Endodermal cell (in vitro differentiated cells): ENCODE data around the gene CDH13. TPM values are rescaled to one million over a fixed set of nuclear protein-coding genes. Genes with fewer than 3 reads are reported as not detected.

Source experiments
- DNase-seq: peaks from one replicate; pipeline ENCODE4 v3.0.0-alpha.2; 2017
- H3K27ac ChIP-seq: 2 replicates; pipeline ENCODE4 v1.5.1; 2013; ENCODE audit warnings: mild to moderate bottlenecking, low read depth, low read length, moderate library complexity
- H3K27me3 ChIP-seq: 2 replicates; pipeline ENCODE4 v1.6.1; 2013; ENCODE audit warnings: mild to moderate bottlenecking, low read length, moderate library complexity; ENCODE audit not compliant: insufficient read depth, control insufficient read depth, poor library complexity, severe bottlenecking
- H3K36me3 ChIP-seq: 2 replicates; pipeline ENCODE4 v1.7.0; 2013; ENCODE audit warnings: mild to moderate bottlenecking, low read length, moderate library complexity; ENCODE audit not compliant: control insufficient read depth, insufficient read depth
- H3K4me1 ChIP-seq: one replicate; pipeline ENCODE4 v1.7.0; 2013; ENCODE audit warnings: low read length; ENCODE audit not compliant: control insufficient read depth, insufficient read depth
- H3K4me3 ChIP-seq: 2 replicates; pipeline ENCODE4 v1.5.1; 2013; ENCODE audit warnings: mild to moderate bottlenecking, low read length, moderate library complexity
- H3K9ac ChIP-seq: 2 replicates; pipeline ENCODE4 v1.6.1; 2013; ENCODE audit warnings: mild to moderate bottlenecking, low read length, moderate library complexity; ENCODE audit not compliant: poor library complexity, severe bottlenecking; ENCODE audit errors: extremely low read depth
- H3K9me3 ChIP-seq: 2 replicates; pipeline ENCODE4 v1.6.1; 2013; ENCODE audit warnings: mild to moderate bottlenecking, low read length, moderate library complexity; ENCODE audit not compliant: control insufficient read depth
- H3K27ac Mint-ChIP-seq: 2 replicates; pipeline ENCODE4 v1.8.0; 2020; ENCODE audit warnings: mixed read lengths
- H3K27me3 Mint-ChIP-seq: 2 replicates; pipeline ENCODE4 v1.8.0; 2021; ENCODE audit warnings: mild to moderate bottlenecking, mixed read lengths; ENCODE audit not compliant: insufficient read depth
- H3K36me3 Mint-ChIP-seq: 2 replicates; pipeline ENCODE4 v1.8.0; 2020; ENCODE audit warnings: low read depth, mixed read lengths
- H3K4me1 Mint-ChIP-seq: 2 replicates; pipeline ENCODE4 v1.8.0; 2020; ENCODE audit warnings: mixed read lengths
- H3K4me3 Mint-ChIP-seq: 2 replicates; pipeline ENCODE4 v1.8.0; 2020; ENCODE audit warnings: mild to moderate bottlenecking, moderate library complexity, mixed read lengths
- H3K9me3 Mint-ChIP-seq: 2 replicates; pipeline ENCODE4 v1.8.0; 2020; ENCODE audit warnings: mild to moderate bottlenecking, mixed read lengths
- WGBS, 2 experiments: methylation state at CpG; one replicate each; pipeline versions ENCODE4 v1.1.5 to v1.1.7; 2013; ENCODE audit warnings: missing lambda C conversion rate in 2 of 2, mixed read lengths in 1 of 2; ENCODE audit not compliant: insufficient coverage in 1 of 2, insufficient read length in 1 of 2; 5-methylcytosine and 5-hydroxymethylcytosine counted together
- total RNA-seq, 2 donors: library from RNA; stranded (reverse); fragmentation: NEBNext Ultra II Directional in 1 of 2; extraction: Animal tissue kit (Norgen Biotek cat#: 25700) in 1 of 2; gene quantifications; 2 replicates in 1 of 2; 3 replicates in 1 of 2; pipeline ENCODE4 v1.2.1, GENCODE V29; 2021
- TF ChIP-seq, protein P1 (sequence below): fragments of 200-600 bp; sonication (generic); conservative IDR thresholded peaks from 2 replicates; pipeline ENCODE4 v1.5.0; 2021; ENCODE audit warnings: antibody characterized with exemption, mild to moderate bottlenecking

The CDH13 gene
- total RNA-seq, 2 donors from 2014 or later, result 0.86 to 1.8 TPM

DNA sequence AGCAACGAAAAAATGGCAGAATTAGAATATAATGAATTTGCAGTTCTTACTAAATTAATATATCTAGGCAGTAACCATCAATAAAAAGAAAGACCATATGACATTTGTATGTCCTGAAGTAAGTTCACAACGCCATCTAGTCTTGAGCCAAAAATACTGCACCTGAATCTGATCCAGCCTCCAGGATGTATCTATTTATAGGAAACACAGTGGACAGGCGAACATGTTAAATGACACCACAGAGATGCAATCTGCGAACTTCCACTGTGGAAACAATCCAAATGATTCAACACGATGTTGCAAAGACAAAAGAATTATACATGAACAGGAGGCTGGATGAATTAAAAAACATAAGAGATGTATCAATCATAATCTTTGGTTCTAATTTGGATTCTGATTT lies 197.6 kb downstream of the CDH13 start:
- H3K36me3 Mint-ChIP-seq, result no peaks in the 10 kb centered on the region
- H3K27me3 ChIP-seq, result no peaks in the 10 kb centered on the region
- TF ChIP-seq, protein P1, sequence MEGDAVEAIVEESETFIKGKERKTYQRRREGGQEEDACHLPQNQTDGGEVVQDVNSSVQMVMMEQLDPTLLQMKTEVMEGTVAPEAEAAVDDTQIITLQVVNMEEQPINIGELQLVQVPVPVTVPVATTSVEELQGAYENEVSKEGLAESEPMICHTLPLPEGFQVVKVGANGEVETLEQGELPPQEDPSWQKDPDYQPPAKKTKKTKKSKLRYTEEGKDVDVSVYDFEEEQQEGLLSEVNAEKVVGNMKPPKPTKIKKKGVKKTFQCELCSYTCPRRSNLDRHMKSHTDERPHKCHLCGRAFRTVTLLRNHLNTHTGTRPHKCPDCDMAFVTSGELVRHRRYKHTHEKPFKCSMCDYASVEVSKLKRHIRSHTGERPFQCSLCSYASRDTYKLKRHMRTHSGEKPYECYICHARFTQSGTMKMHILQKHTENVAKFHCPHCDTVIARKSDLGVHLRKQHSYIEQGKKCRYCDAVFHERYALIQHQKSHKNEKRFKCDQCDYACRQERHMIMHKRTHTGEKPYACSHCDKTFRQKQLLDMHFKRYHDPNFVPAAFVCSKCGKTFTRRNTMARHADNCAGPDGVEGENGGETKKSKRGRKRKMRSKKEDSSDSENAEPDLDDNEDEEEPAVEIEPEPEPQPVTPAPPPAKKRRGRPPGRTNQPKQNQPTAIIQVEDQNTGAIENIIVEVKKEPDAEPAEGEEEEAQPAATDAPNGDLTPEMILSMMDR, result no peak
- no peak overlapping the region for H3K27ac ChIP-seq
- H3K36me3 ChIP-seq, result no peaks in the 10 kb centered on the region
- H3K9me3 ChIP-seq, result peaks cover 8% of the 10 kb centered on the region
- H3K4me1 ChIP-seq, result no peaks in the 10 kb centered on the region
- H3K27me3 Mint-ChIP-seq, result no peaks in the 10 kb centered on the region
- H3K4me3 ChIP-seq, result no peak overlapping the region
- 95 to 96% methylated on average over 4 to 5 of the region's 5 CpGs for WGBS, 2 experiments
- peaks cover 2% of the 10 kb centered on the region for H3K4me1 Mint-ChIP-seq
- no peak for DNase-seq
- no peak overlapping the region for H3K27ac Mint-ChIP-seq
- no peak overlapping the region for H3K9ac ChIP-seq
- H3K4me3 Mint-ChIP-seq, result no peak overlapping the region
- H3K9me3 Mint-ChIP-seq, result peaks cover 7% of the 10 kb centered on the region

DNA sequence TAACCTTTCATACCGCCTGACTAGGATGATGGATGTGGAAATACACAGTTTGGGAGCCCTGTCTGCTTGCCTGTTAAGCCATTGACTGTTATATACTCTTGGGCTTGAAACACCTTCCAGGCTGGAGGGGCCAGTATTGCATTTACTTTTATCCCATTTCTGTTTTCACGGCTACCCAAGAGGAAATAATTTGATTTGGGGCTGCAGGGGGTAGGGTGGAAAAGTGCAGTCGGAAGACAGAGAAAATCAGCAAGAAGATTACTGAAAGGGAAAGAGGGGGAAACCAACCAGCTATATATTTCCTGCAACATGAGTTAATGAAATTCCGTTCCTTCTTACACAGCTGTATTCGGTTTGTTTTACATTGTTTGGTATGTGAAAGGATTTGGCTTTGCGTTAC lies 202.5 kb downstream of the CDH13 start:
- Histone ChIP-seq H3K4me1 (peaks cover 15% of the 10 kb centered on the region), H3K27me3 (no peaks in the 10 kb centered on the region), H3K36me3 (no peaks in the 10 kb centered on the region), H3K9ac (no peak overlapping the region), H3K27ac (no peak overlapping the region), H3K4me3 (no peak overlapping the region), H3K9me3 (peaks cover 8% of the 10 kb centered on the region)
- TF ChIP-seq, protein P1, result no peak
- no peak overlapping the region for H3K27ac Mint-ChIP-seq
- H3K36me3 Mint-ChIP-seq, result no peaks in the 10 kb centered on the region
- peaks cover 7% of the 10 kb centered on the region for H3K9me3 Mint-ChIP-seq
- no peaks in the 10 kb centered on the region for H3K27me3 Mint-ChIP-seq
- 80 to 95% methylated on average over 2 to 3 of the region's 6 CpGs for WGBS, 2 experiments
- peaks cover 31% of the 10 kb centered on the region for H3K4me1 Mint-ChIP-seq
- no peak overlapping the region for H3K4me3 Mint-ChIP-seq
- DNase-seq, result no peak

DNA sequence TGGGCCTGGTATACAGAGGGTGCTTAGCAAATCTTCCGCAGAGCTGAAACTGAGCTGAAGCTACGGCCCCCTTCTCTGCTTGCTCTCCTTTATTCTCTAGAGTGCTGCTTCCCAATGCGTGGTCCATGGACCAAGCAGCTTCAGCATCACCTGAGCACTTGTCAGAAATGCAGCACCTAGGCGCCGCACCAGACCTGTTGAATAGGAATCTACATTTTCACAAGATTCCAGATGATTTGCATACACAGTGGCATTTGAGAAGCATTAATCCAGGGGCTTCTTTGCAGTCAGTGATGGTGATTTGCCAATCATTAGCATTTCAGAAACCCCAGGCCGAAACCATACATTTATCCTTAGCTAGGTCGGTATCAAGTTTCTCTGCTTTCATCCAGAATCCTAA lies 204.2 kb downstream of the CDH13 start:
- TF ChIP-seq, protein P1, result no peak
- Mint-ChIP-seq H3K4me1 (peaks cover 41% of the 10 kb centered on the region), H3K27me3 (no peaks in the 10 kb centered on the region), H3K27ac (no peak overlapping the region), H3K9me3 (peaks cover 3% of the 10 kb centered on the region), H3K4me3 (no peak overlapping the region), H3K36me3 (no peaks in the 10 kb centered on the region)
- Histone ChIP-seq H3K36me3 (no peaks in the 10 kb centered on the region), H3K27ac (no peak overlapping the region), H3K9me3 (peaks cover 8% of the 10 kb centered on the region), H3K4me1 (peaks cover 21% of the 10 kb centered on the region), H3K9ac (no peak overlapping the region), H3K27me3 (no peaks in the 10 kb centered on the region), H3K4me3 (no peak overlapping the region)
- DNase-seq, result peak; percentile 60
- 89 to 94% methylated on average over 3 to 7 of the region's 7 CpGs for WGBS, 2 experiments
